NCI-H1417 (cell line): ENCODE measurements around the gene TRIM10.
"Not testable (repeated sequence)": the region's sequence is repeated elsewhere in the genome, so short reads cannot be mapped to it uniquely, and the experiment has no call there.

Experiments
- DNase-seq, 3 experiments: peaks; one replicate each; lab custom pipeline; 2025; lab: John Stamatoyannopoulos, UW

Gene TRIM10

DNA sequence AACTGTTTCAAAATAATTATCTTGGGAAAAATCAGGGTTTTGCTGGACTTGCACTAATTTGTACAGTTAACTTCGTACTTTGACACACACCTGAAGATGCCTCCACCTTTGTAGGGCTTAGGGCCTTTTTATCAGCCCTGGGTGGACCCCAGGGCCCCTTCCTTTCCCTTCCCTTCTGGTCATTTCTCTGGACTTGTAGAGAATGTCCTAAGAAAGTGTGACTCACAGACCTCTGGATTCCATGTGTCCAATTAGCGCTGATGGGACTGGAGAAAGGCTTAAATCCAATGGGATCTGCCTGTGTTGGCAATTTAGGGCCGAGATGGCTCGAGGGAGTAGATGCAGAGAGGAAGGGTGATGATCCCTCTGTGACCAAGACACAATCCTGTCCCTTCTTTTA, 11.7 kb upstream of the TRIM10 start:
- DNase-seq: no peak

DNA sequence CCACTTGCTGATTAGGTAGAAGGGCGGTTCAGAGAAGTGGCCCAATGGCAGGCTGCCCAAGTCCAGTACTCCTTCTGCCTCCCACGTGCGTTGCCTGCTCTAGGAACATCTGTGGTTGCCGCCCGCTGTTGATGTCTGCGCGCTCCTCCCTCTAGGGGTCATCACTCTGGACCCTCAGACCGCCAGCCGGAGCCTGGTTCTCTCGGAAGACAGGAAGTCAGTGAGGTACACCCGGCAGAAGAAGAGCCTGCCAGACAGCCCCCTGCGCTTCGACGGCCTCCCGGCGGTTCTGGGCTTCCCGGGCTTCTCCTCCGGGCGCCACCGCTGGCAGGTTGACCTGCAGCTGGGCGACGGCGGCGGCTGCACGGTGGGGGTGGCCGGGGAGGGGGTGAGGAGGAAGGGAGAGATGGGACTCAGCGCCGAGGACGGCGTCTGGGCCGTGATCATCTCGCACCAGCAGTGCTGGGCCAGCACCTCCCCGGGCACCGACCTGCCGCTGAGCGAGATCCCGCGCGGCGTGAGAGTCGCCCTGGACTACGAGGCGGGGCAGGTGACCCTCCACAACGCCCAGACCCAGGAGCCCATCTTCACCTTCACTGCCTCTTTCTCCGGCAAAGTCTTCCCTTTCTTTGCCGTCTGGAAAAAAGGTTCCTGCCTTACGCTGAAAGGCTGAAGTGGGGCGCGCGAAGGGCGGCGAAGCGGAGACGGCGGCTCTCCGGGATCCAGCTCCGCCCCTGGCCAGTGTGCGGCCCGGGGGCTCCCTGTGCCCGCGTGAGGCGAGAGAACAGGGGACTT, 10.9 kb upstream of the TRIM10 start:
- DNase-seq: peak in 2 of 3 experiments; percentile 10 to 35

DNA sequence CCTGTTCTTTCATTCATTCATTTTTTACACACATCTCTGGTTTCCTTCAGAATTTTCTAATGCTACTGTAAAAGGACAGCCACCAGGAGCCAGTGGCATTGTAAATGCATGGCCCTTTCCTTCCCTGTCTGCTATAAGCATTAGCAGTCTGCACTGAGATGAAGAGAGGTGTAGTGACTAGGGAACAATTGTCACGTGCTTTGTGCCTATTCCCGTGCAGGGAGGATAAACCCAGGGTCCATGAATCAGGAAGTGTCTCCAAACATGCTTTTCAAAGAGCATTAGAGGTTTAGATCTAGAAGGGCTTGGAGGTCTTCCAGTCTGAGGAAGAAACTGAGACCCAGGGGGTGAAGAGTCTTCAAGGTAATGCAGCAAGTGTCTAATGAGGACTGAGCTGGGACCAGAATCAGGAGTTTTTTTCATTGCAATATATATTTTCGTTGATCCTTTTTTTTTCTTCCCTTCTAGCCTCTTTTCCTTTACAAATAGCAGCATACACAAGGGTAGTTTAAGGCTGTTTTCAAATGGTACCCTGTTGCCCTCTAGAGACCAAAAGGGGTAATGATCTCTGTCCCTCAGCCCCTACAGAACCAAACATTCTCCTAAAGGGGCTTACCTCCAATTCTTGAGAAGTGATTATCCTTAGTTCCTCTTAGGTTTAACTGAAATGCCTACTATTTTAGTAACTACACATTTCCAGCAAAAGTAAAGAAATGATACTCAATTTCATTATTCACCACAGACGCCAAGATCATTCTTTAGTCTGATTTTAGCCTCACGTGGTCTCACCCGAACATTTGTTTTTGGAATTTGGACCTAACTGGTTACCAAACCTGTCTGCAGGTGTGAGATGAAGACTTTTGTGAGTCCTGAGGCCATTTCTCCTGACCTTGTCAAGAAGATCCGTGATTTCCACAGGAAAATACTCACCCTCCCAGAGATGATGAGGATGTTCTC, 8.9 kb upstream of the TRIM10 start:
- peak; percentile 5 to 64 (median 12) for DNase-seq

DNA sequence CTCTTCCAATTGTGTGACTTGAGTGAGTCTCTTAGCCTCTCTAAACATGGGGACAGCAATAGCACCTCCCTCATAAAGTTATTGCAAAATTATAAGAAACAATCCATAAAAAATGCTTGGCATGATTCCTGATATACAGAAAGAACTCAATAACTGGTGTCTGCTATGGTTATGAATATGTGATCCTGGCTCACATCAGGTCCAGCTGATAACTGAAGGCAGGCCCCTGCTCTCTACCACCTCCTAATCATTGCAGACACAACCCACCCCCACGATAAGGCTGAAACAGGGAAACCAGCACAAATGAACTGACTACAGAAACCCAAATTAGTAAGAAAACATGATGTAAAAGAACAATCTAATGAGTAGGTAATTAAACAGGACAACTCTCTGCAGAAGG, 7.7 kb upstream of the TRIM10 start:
- DNase-seq: no peak

DNA sequence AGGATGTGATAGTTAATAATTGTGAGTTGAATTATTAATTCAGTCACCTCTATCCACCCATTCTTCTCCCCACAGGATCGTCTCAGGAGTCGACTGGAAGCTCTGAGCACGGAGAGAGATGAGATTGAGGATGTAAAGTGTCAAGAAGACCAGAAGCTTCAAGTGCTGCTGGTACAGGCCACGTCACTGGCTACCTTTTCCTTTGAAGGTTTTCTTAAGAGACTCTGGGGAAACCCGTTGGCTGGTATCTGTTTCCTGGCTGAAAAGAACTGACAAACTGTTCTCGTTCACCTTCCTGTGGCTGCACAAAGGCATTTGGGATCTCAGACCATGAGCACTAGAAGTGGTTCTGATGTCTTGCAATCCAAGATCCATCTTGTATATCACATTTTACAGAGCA, 6.1 kb upstream of the TRIM10 start:
- no peak for DNase-seq

DNA sequence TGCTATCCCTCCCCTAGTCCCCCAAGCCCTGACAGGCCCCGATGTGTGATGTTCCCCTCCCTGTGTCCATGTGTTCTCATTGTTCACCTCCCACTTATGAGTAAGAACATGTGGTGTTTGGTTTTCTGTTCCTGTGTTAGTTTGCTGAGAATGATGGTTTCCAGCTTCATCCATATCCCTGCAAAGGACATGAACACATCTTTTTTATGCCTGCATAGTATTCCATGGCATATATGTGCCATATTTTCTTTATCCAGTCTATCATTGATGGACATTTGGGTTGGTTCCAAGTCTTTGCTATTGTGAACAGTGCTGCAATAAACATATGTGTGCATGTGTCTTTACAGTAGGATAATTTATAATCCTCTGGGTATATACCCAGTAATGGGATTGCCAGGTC, 4.2 kb upstream of the TRIM10 start:
- DNase-seq: not testable (repeated sequence)

DNA sequence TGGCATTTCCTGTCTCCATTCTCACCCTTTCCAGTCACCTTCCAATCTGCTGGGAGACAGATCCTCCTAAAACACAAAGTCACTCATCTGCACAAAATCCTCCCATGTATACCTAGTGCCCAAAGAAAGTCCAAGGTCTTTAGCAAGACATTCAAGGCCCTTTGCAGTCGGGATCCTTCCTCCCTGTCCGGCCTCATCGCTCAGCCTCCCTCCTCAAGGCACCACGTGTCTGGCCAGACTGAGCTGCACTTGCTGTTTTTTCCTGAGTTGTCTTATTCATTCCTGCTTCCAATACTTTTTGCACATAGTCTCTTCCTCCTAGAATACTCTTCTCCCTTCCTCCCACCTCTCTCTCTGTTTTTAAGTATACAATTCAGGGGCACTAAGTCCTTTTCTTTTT, 3.7 kb upstream of the TRIM10 start:
- DNase-seq: no peak

DNA sequence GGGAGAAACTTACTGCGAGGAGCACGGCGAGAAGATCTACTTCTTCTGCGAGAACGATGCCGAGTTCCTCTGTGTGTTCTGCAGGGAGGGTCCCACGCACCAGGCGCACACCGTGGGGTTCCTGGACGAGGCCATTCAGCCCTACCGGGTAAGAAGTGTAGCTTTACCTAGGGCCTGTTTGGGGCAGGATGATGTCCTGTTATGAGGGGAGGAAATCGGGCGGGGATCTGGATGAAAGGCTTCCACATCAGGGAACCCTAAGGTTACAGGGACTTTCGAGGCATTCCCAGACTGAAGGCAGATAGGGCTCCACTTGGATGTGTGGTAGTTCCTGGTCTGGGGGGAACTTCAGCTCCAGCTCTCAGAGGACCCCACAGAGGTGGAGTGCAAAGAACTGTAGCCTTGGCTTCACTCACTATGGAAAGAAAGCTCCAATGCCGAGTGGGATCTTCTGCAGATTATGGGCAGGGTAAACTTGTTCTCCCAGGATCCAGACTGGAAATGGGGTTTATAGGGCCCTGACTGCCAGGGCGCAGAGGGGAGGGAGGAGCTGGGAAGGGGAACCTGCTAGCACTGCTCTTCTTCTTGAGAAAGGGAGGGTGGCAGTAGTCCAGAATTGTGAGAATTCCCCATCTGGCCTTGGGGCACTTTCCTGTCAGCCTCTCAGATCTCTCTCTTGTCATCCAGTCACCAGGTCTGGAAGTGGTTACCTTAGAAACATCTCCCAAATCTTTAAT, 3.1 kb upstream of the TRIM10 start:
- DNase-seq: no peak

DNA sequence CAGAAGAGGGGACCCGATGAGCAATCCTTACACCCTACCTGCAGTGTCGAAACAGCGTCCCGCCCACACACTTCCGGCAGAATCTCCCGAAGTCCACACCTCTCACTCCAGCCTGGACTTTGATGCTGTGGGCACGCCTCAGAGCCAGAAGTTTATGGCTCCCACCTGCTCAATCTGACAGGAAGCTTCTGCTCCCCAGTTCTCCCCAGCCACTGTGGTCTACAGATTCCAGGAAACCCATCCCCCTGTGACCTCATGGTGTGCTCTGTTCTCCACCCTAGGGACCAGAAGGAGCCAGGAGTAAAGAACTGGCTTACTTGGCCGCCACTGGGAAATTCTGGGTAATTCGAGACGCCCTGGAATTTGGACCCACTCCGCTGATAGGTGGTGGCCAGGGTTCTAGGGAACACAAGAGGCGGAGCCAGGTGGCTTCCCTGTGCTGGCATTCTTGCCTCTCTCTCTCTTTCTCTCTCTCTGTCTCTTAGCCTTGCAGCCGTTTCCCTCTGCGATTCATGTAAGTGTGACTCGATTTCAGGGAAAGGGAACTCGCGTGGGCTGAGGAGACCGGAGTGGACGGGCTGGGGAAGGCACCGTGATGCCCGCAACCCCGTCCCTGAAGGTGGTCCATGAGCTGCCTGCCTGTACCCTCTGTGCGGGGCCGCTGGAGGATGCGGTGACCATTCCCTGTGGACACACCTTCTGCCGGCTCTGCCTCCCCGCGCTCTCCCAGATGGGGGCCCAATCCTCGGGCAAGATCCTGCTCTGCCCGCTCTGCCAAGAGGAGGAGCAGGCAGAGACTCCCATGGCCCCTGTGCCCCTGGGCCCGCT, 2.3 kb upstream of the TRIM10 start, which contains the start of gene TRIM15:
TRIM15 (plus strand) TSS at position 457 of the 828 bp plus-strand sequence; CDS start at position 596, 139 bp downstream.
- no peak for DNase-seq

DNA sequence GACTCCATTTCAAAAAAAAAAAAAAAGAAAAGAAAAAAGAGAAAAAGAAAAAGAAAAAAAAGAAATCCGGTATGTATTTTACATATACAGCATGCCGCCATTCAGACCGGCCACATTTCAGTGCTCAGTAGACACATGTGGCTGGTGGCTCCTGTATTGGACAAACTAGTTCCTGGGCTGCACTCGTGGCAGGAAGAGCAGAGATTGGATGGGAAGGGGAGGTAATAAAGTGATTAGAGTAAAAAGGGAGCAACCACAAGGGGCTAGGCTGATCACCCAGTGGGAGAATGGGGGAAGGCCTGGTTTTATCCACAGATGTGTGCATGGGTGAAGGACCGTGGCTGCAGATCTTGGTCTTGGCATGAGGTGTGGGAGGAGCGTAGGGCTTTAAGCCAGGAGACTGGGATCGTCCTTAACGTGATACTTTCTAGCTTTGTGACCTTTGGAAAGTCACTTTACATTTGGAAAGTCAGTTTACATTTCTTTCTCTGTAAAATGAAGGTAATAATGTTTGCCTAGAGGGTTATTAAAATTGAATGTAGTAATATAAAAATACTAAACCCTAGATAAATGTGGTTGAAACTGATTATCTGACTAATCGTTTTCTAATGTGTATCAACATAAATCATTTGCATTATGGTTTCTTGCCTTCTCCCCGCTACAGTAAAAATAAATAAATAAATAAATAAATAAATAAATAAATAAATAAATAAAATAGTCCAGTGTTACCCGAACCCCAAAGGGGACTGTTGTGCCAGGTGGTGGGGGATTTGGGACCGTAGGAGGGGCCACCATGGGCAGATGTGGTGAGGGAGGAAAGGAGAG, 1.5 kb upstream of the TRIM10 start:
- no peak for DNase-seq

DNA sequence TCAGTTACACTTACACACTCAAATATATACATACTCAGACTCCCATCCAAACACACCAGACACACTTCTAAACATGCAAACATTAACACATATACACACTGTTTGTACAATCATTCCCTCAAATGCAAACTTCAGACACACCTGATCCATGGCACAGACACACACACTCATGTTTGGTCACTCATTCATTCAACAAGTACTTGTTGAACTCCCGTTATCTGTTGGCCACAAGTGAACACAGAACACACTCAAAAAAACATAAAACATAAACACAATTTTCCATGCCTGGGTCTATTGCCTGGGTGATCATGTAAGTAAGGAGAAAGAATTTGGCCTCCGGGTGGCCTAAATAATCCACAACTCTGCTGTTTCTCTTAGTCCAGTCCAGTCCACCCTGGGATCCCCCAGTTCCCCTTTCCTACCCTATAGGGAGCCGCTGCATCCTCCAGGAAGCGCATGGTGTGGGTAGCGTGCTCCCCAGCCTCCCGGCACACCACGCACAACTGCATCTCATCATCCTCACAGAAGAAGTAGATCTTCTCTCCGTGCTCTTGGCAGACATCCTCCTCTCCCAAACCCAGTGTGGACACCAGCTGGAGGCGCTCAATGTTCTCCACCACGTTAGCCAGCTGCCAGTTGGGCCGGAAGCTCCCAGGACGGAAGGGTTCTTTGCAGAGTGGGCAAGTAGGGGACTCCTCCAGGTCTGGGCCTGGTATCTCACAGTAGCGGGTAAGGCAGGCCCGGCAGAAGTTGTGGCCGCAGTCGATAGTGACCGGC, 815 bp downstream of the TRIM10 start:
- DNase-seq: no peak

DNA sequence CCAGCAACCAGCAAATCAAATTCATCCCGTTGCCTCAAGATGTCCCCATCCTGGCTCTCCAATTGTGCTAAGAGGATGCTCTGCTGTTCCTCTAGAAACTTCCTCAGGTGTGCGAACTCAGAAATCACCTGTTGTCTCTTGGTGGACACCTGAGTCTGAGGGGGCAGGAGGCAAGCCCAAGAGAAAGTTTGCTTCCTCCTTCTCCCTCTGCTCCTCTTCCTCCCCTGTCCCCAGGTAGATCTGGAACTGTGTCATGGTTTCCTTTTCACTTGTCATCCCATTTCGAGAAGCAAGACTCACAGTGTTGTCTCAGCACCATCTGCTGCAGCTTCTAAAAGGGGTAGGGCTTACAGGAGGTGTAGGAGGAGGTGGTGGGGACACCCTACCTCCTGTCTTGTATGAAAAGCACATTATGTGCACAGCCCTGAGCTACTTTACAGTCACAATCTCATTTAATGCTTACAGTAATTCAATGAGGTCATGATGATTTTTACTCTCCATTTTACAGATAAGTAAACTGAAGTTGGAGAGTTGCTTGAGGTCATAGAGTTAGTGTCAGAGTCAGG, 2.5 kb downstream of the TRIM10 start:
- DNase-seq: no peak

DNA sequence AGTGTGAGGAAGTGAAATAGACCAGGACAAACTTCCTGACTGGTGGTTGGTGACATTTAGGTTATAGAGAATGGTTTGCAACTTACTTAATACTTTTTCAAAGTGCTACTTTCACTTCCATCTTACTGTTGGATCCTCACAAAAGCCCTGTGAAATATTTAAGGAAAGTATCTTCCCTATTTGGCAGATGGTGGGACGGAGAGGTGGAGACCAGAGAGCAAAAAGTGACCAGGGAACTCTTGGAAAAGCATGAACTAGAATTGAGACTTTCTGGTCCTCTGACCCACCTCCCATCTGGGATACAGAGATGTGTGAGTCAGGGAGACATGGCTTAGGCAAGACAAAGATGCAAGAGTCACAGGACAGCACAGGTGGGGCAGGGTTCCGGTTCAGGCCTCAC, 3.0 kb downstream of the TRIM10 start:
- no peak for DNase-seq

DNA sequence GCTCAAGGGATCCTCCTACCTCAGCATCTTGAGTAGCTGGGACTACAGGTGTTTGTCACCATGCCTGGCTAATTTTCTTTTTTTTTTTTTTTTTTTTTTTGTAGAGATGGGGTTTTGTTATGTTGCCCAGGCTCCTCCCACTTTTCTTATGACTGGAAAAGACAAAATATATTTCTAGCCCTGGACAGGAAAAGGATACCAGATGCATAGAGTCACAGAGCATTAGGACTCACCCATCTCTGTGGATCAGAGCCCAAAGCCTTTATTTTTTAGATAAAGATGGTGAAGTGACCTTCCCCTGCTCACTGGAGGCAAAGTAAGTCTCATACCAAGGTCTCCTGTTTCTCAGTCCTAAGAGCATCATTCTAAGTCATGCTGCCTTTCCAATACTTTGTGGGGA, 3.4 kb downstream of the TRIM10 start:
- DNase-seq: no peak

DNA sequence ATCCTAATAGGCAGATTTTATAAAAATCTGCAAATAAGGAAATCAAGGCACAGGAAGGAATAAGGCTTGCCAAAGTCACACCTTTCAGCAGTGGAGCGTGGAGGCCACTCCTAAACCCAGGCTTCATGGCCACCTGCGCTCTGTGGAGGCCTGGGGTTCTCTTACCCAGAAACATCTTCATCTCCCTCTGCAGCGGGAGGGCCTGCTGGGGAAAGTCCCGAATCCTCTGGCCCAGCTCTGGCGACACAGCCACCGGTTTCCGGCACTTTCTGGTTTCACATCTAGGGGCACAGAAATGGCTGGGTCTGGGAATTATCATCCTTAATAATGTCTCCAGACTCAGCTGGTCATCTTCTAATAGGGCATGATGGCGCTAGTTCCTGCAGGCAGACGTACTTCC, 4.2 kb downstream of the TRIM10 start:
- DNase-seq: no peak

DNA sequence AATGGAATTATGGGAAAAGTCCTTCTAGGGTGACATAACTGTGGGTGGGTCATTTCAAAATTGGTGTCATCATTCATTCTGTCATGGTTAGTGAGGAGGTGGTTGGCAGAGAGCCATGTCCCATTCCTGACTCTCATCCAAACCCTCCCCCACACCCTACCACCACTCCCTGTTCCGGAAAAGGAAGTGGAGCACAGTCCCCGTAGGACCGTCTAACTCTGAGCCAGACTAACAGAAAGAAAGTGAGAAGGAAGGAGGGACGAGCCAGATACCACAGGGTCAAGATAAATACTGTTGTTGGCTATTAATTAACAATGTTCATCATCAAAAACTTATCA, 4.8 kb downstream of the TRIM10 start:
- no peak for DNase-seq

DNA sequence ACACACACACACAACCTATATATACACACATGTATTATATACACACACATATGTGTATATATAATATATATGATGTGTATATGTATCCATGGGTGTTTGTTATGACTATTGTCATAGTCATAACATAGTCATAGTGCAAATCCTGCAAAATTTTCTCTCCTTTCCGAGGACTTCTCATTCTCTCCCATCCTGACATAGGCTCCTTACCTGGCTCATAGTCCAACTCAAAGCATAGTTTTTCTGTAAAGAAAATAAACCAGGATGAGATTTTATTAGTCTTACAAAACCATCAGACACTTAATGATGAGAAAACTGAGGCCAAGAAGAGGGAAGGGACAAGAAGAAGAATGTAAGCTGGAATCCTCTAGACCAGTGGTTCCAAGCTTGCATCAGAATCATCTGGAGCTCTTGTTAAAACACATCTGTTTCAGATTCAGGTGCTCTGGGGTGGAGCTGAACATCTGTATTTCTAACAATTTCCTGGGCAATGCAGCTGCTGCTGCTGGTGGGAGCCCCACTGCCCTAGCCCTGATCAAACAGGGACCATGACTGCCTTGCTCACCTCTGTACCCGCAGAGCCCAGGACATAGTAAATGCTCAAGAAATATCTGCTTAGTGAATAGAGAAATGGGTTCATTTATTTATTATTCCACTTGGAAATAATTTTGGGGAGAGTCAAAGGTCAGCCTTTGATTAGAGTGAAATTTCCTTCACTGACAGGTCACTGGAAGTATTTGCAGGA, 5.3 kb downstream of the TRIM10 start:
- DNase-seq: no peak

DNA sequence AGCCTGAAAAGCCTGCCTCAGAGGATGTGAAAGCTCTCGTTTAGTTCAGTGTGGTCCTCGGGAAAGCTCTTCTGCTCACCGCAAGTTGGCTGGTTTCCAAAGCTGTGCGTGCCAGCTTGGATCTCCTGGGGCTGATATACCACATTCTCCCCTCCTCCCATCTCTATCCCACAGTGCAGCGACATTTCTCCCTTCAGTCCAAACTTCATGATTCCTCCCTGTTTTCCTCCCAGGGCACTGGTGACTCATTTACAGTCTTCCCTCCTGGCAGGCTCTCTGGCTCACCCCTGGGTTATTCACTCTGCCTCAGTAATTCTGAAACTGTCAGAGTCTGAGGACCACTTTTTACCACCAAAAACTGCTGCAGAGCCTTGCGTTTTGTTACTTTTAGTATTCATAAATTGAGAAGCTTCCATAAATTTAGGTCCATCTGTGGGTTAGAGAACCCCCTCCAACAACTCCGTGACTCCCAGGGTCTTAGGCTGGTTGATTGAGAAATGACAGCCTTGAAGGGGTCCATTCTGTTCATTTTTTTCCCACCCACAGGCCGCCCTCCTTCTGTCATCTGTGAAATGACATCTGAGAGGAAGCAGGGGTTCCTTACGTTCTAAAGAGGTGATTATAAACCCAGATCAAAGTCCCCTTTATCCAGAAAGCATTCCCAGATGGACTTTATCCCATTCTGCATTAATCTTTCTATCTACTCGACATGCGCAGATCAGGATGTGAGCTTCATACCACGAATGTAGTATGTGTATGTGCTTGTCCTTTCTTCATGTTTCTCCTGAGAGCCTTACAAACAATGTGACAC, 6.1 kb downstream of the TRIM10 start:
- DNase-seq: peak in 1 of 3 experiments; percentile 33
